Stimulated activated naive CD4-positive, alpha-beta T cell (primary cell): ENCODE data around the gene CDH19.

Source experiments
- DNase-seq, 6 experiments: peaks; one replicate each; lab custom pipeline; 2025; lab: John Stamatoyannopoulos, UW

The CDH19 gene

GRCh38 chr18:66603941-66604627 is at the start of gene CDH19:
TSS of gene CDH19 (minus strand) at chr18:66604090. CDS start at chr18:66572204, 31,886 bp downstream.
- no peak for DNase-seq

- no peak for DNase-seq
Observed at GRCh38 chr18:66647671-66648070, 43.8 kb upstream of the CDH19 start.

- no peak for DNase-seq
Observed at GRCh38 chr18:66646609-66647008, 42.7 kb upstream of the CDH19 start.

GRCh38 chr18:66645983-66646382 is 42.1 kb upstream of the CDH19 start:
- DNase-seq: no peak

- DNase-seq: no peak
Observed at GRCh38 chr18:66641056-66641455, 37.2 kb upstream of the CDH19 start.

GRCh38 chr18:66640431-66640830 is 36.5 kb upstream of the CDH19 start:
- no peak for DNase-seq

GRCh38 chr18:66638856-66639629 is 35.2 kb upstream of the CDH19 start:
- no peak for DNase-seq

GRCh38 chr18:66635342-66635741 is 31.5 kb upstream of the CDH19 start:
- no peak for DNase-seq

GRCh38 chr18:66632756-66633155 is 28.9 kb upstream of the CDH19 start:
- no peak for DNase-seq

GRCh38 chr18:66630831-66631230 is 26.9 kb upstream of the CDH19 start:
- no peak for DNase-seq

- DNase-seq: no peak
Observed at GRCh38 chr18:66623821-66624220, 19.9 kb upstream of the CDH19 start.

- DNase-seq: no peak
Observed at GRCh38 chr18:66621816-66622576, 18.1 kb upstream of the CDH19 start.

- DNase-seq: no peak
Observed at GRCh38 chr18:66616523-66616983, 12.7 kb upstream of the CDH19 start.

GRCh38 chr18:66615176-66615575 is 11.3 kb upstream of the CDH19 start:
- no peak for DNase-seq

GRCh38 chr18:66607632-66608031 is 3.7 kb upstream of the CDH19 start:
- no peak for DNase-seq

- no peak for DNase-seq
Observed at GRCh38 chr18:66601649-66602048, 2.2 kb downstream of the CDH19 start.

GRCh38 chr18:66599190-66599589 is 4.7 kb downstream of the CDH19 start:
- DNase-seq: no peak

- DNase-seq: no peak
Observed at GRCh38 chr18:66587430-66587829, 16.5 kb downstream of the CDH19 start.

GRCh38 chr18:66582211-66582610 is 21.7 kb downstream of the CDH19 start:
- DNase-seq: no peak

- no peak for DNase-seq
Observed at GRCh38 chr18:66575263-66575662, 28.6 kb downstream of the CDH19 start.

- DNase-seq: no peak
Observed at GRCh38 chr18:66571845-66572244, 32.0 kb downstream of the CDH19 start.

GRCh38 chr18:66566616-66567015 is 37.3 kb downstream of the CDH19 start:
- DNase-seq: no peak

GRCh38 chr18:66564236-66564635 is 39.7 kb downstream of the CDH19 start:
- no peak for DNase-seq
